Stomach (tissue), 9 donors: ENCODE data around the gene ATG12. TPM values are rescaled to one million over a fixed set of nuclear protein-coding genes. Genes with fewer than 3 reads are reported as not detected.
A peak's percentile ranks its signal among the peaks of the same experiment; 100 is the strongest.

ENCODE experiments used
- DNase-seq, 2 donors: peaks; one replicate each; pipeline versions ENCODE4 v3.0.0 to v3.0.0-alpha.2; 2013 to 2019
- H3K27ac ChIP-seq, 5 donors: fragments of 200-600 bp in 4 of 5; sonication (generic) in 4 of 5; one replicate each; pipeline ENCODE4 v1.5.1; 2013 to 2019; ENCODE audit warnings: mild to moderate bottlenecking in 1 of 5, moderate library complexity in 1 of 5
- H3K27me3 ChIP-seq, 3 donors: fragments of 200-600 bp; sonication (generic); one replicate each; pipeline ENCODE4 v1.5.1; 2017 to 2019; ENCODE audit warnings: mixed run types in 1 of 3
- H3K36me3 ChIP-seq, 4 donors: fragments of 200-600 bp; sonication (generic); 1 replicate in 3 of 4; 2 replicates in 1 of 4; pipeline ENCODE4 v1.5.1; 2016 to 2019
- H3K4me1 ChIP-seq, 4 donors: fragments of 200-600 bp; sonication (generic); one replicate each; pipeline ENCODE4 v1.5.1; 2016 to 2019
- H3K4me3 ChIP-seq, 4 donors: fragments of 200-600 bp; sonication (generic) in 3 of 4; one replicate each; pipeline ENCODE4 v1.5.1; 2016 to 2019; ENCODE audit warnings: mild to moderate bottlenecking in 1 of 4
- H3K9me3 ChIP-seq, 4 donors: fragments of 200-600 bp; sonication (generic); one replicate each; pipeline ENCODE4 v1.5.1; 2016 to 2019
- EP300 ChIP-seq: sonication (generic); formaldehyde crosslinking; IDR thresholded peaks from one replicate; pipeline ENCODE4 v1.6.1; 2017; ENCODE audit warnings: antibody characterized with exemption
- POLR2A ChIP-seq, 4 donors: fragments of 450-650 bp; IDR thresholded peaks; one replicate each; pipeline ENCODE4 v1.6.1; 2016; ENCODE audit warnings: antibody characterized with exemption in 4 of 4, control low read depth in 2 of 4, mild to moderate bottlenecking in 1 of 4, moderate library complexity in 1 of 4
- POLR2AphosphoS5 ChIP-seq, 3 donors: sonication (generic); formaldehyde crosslinking; IDR thresholded peaks; one replicate each; pipeline ENCODE4 v1.6.1; 2016; ENCODE audit warnings: antibody characterized with exemption in 3 of 3
- WGBS, 5 donors: extraction: QIAGEN DNeasy Blood & Tissue Kit in 3 of 5; methylation state at CpG; one replicate each; pipeline versions ENCODE4 v1.1.5 to v1.1.7; 2013 to 2018; 5-methylcytosine and 5-hydroxymethylcytosine counted together
- intact Hi-C: fragments of 100-400 bp; cut with DNase I; formaldehyde crosslinking; loops from one replicate; pipeline ENCODE4 v1.15.1; 2023; ENCODE audit warnings: low total_unique reads
- polyA plus RNA-seq, 3 donors: library from polyadenylated mRNA; stranded (reverse); fragments of 200-250 nt; gene quantifications; one replicate each; pipeline ENCODE4 v1.2.3, GENCODE V29; 2013
- total RNA-seq, 5 donors: library from RNA; depleted of rRNA; stranded (reverse); fragments of >200 nt; gene quantifications; one replicate each; pipeline versions ENCODE4 v1.1.0 to v1.2.3, GENCODE V29; 2014 to 2016
- TF ChIP-seq, protein P1 (sequence below), 7 experiments: fragments of 450-650 bp in 4 of 7; fragments of 200-600 bp in 3 of 7; sonication (generic) in 3 of 7; IDR thresholded peaks; one replicate each; pipeline ENCODE4 v1.5.1; 2016 to 2019; ENCODE audit warnings: antibody characterized with exemption in 7 of 7, control low read depth in 2 of 7, mild to moderate bottlenecking in 1 of 7
- donor health status: healthy with polysubstance abuse.
- donor health status: Bipolar disorder and iron deficiency.
- donor health status: healthy.

The ATG12 gene
- total and polyA plus RNA-seq, 8 donors: 15.2 to 73.3 (median 37.4) TPM

- Histone ChIP-seq H3K9me3 (peaks cover 0 to 13% (median 4%) of the 10 kb centered on the region in 4 donors), H3K4me1 (peaks cover 0 to 32% (median 26%) of the 10 kb centered on the region in 4 donors), H3K27me3 (no peaks in the 10 kb centered on the region), H3K36me3 (no peaks in the 10 kb centered on the region), H3K4me3 (no peak overlapping the region), H3K27ac (no peak overlapping the region)
- no peak for DNase-seq
- intact Hi-C loops: no loop called here
- TF ChIP-seq POLR2AphosphoS5 (IDR thresholded peaks at IDR 0.05): no peak
- TF ChIP-seq EP300: no peak
- TF ChIP-seq, protein P1, sequence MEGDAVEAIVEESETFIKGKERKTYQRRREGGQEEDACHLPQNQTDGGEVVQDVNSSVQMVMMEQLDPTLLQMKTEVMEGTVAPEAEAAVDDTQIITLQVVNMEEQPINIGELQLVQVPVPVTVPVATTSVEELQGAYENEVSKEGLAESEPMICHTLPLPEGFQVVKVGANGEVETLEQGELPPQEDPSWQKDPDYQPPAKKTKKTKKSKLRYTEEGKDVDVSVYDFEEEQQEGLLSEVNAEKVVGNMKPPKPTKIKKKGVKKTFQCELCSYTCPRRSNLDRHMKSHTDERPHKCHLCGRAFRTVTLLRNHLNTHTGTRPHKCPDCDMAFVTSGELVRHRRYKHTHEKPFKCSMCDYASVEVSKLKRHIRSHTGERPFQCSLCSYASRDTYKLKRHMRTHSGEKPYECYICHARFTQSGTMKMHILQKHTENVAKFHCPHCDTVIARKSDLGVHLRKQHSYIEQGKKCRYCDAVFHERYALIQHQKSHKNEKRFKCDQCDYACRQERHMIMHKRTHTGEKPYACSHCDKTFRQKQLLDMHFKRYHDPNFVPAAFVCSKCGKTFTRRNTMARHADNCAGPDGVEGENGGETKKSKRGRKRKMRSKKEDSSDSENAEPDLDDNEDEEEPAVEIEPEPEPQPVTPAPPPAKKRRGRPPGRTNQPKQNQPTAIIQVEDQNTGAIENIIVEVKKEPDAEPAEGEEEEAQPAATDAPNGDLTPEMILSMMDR (IDR thresholded peaks at IDR 0.05): no peak
- no peak for TF ChIP-seq POLR2A (IDR thresholded peaks at IDR 0.05)
Measured at GRCh38 chr5:115859378-115859777, 18.0 kb upstream of the ATG12 start.

DNA sequence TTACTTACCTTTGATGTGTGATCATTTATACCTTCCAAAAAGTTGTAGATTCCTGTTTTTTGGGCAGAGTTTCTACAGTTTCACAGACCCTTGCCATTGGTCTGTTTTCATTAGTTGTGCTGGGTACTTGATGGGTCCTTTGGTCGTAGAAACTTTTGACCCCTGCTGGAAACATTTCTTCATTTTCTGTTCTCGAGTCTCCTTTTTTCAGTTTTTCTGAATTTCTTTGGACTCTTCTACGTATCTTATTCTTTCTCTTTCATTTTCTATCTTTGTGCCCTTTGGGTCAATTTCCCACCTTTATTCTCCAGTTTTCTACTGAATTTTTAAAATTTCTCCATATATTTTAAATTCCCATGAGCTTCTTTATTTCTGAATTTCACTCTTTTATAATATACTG is 17.0 kb upstream of the ATG12 start:
- intact Hi-C loops: no loop called here
- TF ChIP-seq POLR2A (IDR thresholded peaks at IDR 0.05): no peak
- TF ChIP-seq EP300: no peak
- no peak for TF ChIP-seq POLR2AphosphoS5 (IDR thresholded peaks at IDR 0.05)
- TF ChIP-seq, protein P1 (IDR thresholded peaks at IDR 0.05): no peak
- H3K27ac ChIP-seq: no peak overlapping the region
- peaks cover 0 to 4% (median under 1%) of the 10 kb centered on the region in 4 donors for H3K9me3 ChIP-seq
- no peaks in the 10 kb centered on the region for H3K27me3 ChIP-seq
- no peaks in the 10 kb centered on the region for H3K36me3 ChIP-seq
- peaks cover 0 to 32% (median 26%) of the 10 kb centered on the region in 4 donors for H3K4me1 ChIP-seq
- WGBS, 5 donors: 84 to 98% (median 87%) methylated on average over 3 of the region's 3 CpGs
- H3K4me3 ChIP-seq: no peak overlapping the region
- DNase-seq: no peak

DNA sequence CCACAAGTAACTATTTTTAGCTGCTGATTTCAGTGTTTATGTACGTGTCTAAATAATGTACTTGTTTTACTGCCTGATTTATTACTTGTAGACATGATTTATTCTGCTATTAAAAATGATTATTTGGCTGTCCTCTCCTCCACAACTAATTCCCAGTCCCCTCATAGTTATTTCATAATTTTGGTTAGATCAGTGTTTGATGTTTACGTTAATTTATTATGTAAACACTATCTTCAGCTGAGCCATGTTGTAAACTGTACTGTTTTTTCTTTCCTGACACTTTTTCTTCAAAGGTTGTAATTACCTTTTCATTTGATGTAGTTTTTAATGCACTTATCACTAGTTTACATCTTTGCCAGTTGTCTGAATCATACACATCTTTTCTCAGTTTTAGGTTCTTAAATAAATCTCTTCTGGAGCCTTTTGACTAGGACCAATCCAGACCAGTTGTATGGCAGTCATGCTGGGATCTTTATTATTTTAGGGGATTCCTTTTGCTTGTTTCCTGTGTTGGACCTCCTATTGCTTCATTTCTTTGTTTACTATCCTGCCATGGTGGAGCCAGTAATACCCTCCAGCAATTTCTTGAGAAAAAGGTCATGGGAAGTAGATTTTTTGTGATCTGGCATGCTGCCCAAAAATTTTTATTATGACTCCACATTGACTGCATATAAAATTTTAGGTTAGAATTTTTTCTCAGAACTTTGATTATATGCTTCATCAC is 16.4 kb upstream of the ATG12 start:
- intact Hi-C loops: no loop called here
- WGBS, 5 donors: 25 to 37% (median 35%) methylated on average over 2 of the region's 2 CpGs
- no peak for TF ChIP-seq POLR2AphosphoS5 (IDR thresholded peaks at IDR 0.05)
- TF ChIP-seq, protein P1 (IDR thresholded peaks at IDR 0.05): no peak
- no peak for TF ChIP-seq POLR2A (IDR thresholded peaks at IDR 0.05)
- TF ChIP-seq EP300: no peak
- no peak for DNase-seq
- Histone ChIP-seq H3K27me3 (no peaks in the 10 kb centered on the region), H3K36me3 (no peaks in the 10 kb centered on the region), H3K4me3 (no peak overlapping the region), H3K27ac (no peak overlapping the region), H3K9me3 (no peaks in the 10 kb centered on the region), H3K4me1 (peaks cover 0 to 32% (median 26%) of the 10 kb centered on the region in 4 donors)

DNA sequence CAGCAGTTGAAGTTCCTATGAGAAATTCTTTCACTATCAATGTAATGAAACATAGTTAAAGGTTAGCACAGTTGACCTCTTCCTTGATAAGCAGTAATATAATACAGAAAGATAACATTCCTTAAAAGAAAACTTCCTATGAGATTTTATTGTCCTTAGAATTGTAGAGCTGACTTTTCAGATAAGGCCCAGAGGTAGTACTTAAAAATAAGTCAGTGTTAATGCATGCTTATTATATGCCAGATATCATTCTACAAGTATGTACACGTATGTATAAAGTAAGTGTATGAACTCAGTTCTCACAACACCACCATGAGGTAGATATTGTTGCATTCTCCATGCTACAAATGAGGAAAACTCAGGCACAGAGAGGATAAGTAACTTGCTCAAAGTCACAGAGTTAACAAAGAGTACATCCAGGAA is 15.7 kb upstream of the ATG12 start:
- no peaks in the 10 kb centered on the region for H3K36me3 ChIP-seq
- intact Hi-C loops: no loop called here
- 31 to 70% (median 38%) methylated on average over 1 of the region's 1 CpG for WGBS, 5 donors
- no peaks in the 10 kb centered on the region for H3K9me3 ChIP-seq
- peak in 1 of 2 donors; percentile 10 for DNase-seq
- no peaks in the 10 kb centered on the region for H3K27me3 ChIP-seq
- no peak overlapping the region for H3K27ac ChIP-seq
- TF ChIP-seq, protein P1 (IDR thresholded peaks at IDR 0.05): no peak
- TF ChIP-seq EP300 (no peak), POLR2A (IDR thresholded peaks at IDR 0.05) (no peak), POLR2AphosphoS5 (IDR thresholded peaks at IDR 0.05) (no peak)
- peaks cover 0 to 32% (median 26%) of the 10 kb centered on the region in 4 donors for H3K4me1 ChIP-seq
- H3K4me3 ChIP-seq: no peak overlapping the region
